Measurements from ENCODE around the gene LRRC3B. TPM values are rescaled to one million over a fixed set of nuclear protein-coding genes. Genes with fewer than 3 reads are reported as not detected.

The LRRC3B gene
- total RNA-seq, 4 donors from 2014 or later, result 0.30 TPM; not detected in 3

- H3K4me3 ChIP-seq, result no peak overlapping the region
- no peak overlapping the region for H3K27ac ChIP-seq
- TF ChIP-seq EP300 (IDR thresholded peaks at IDR 0.05) (no peak), CTCF (IDR thresholded peaks at IDR 0.05) (no peak), POLR2A (IDR thresholded peaks at IDR 0.05) (no peak)
- H3K9me3 ChIP-seq, result no peaks in the 10 kb centered on the region
- H3K27me3 ChIP-seq, result peaks cover 0 to 43% of the 10 kb centered on the region in 2 donors
- WGBS, 2 donors, result 12 to 15% methylated on average over 15 to 28 of the region's 28 CpGs
- H3K4me1 ChIP-seq, result peaks cover 0 to 28% (median 0%) of the 10 kb centered on the region in 4 donors
- DNase-seq (ENCODE audit: low spot score in 2 of 2), result no peak
- no peaks in the 10 kb centered on the region for H3K36me3 ChIP-seq
These were observed 1.7 kb downstream of the LRRC3B start for GRCh38 chr3:26624209-26624765.

GRCh38 chr3:26625187-26625586 is 2.6 kb downstream of the LRRC3B start:
- Histone ChIP-seq H3K4me1 (peaks cover 0 to 28% (median 0%) of the 10 kb centered on the region in 4 donors), H3K27me3 (peaks cover 0 to 35% of the 10 kb centered on the region in 2 donors), H3K27ac (no peak overlapping the region), H3K36me3 (no peaks in the 10 kb centered on the region), H3K9me3 (no peaks in the 10 kb centered on the region), H3K4me3 (no peak overlapping the region)
- WGBS, 2 donors, result 50 to 64% methylated on average over 13 of the region's 13 CpGs
- TF ChIP-seq POLR2A (IDR thresholded peaks at IDR 0.05), result no peak
- no peak for TF ChIP-seq EP300 (IDR thresholded peaks at IDR 0.05)
- TF ChIP-seq CTCF (IDR thresholded peaks at IDR 0.05), result no peak
- DNase-seq (ENCODE audit: low spot score in 2 of 2), result no peak

- no peak overlapping the region for H3K4me3 ChIP-seq
- H3K27me3 ChIP-seq, result peaks cover 0 to 24% of the 10 kb centered on the region in 2 donors
- TF ChIP-seq CTCF (IDR thresholded peaks at IDR 0.05) (no peak), EP300 (IDR thresholded peaks at IDR 0.05) (no peak), POLR2A (IDR thresholded peaks at IDR 0.05) (no peak)
- H3K9me3 ChIP-seq, result no peaks in the 10 kb centered on the region
- DNase-seq (ENCODE audit: low spot score in 2 of 2), result no peak
- H3K27ac ChIP-seq, result no peak overlapping the region
- H3K36me3 ChIP-seq, result no peaks in the 10 kb centered on the region
- peaks cover 0 to 19% (median 0%) of the 10 kb centered on the region in 4 donors for H3K4me1 ChIP-seq
- WGBS, 2 donors, result 85 to 86% methylated on average over 4 of the region's 4 CpGs
These were observed 4.5 kb downstream of the LRRC3B start for GRCh38 chr3:26627080-26627479.

- no peak for DNase-seq (ENCODE audit: low spot score in 2 of 2)
- no peak overlapping the region for H3K4me3 ChIP-seq
- TF ChIP-seq CTCF (IDR thresholded peaks at IDR 0.05), result no peak
- no peak for TF ChIP-seq EP300 (IDR thresholded peaks at IDR 0.05)
- no peak for TF ChIP-seq POLR2A (IDR thresholded peaks at IDR 0.05)
- H3K27me3 ChIP-seq, result peaks cover 0 to 7% of the 10 kb centered on the region in 2 donors
- H3K9me3 ChIP-seq, result no peaks in the 10 kb centered on the region
- H3K36me3 ChIP-seq, result no peaks in the 10 kb centered on the region
- H3K4me1 ChIP-seq, result peaks cover 0 to under 1% (median 0%) of the 10 kb centered on the region in 4 donors
- 47 to 69% methylated on average over 1 of the region's 1 CpG for WGBS, 2 donors
- no peak overlapping the region for H3K27ac ChIP-seq
These were observed 6.3 kb downstream of the LRRC3B start for GRCh38 chr3:26628915-26629314.

GRCh38 chr3:26630669-26631389 is 8.3 kb downstream of the LRRC3B start:
- Histone ChIP-seq H3K27me3 (no peaks in the 10 kb centered on the region), H3K27ac (no peak overlapping the region), H3K4me1 (no peaks in the 10 kb centered on the region), H3K9me3 (no peaks in the 10 kb centered on the region), H3K4me3 (no peak overlapping the region), H3K36me3 (no peaks in the 10 kb centered on the region)
- 72 to 76% methylated on average over 4 of the region's 4 CpGs for WGBS, 2 donors
- no peak for TF ChIP-seq CTCF (IDR thresholded peaks at IDR 0.05)
- no peak for TF ChIP-seq POLR2A (IDR thresholded peaks at IDR 0.05)
- no peak for TF ChIP-seq EP300 (IDR thresholded peaks at IDR 0.05)
- no peak for DNase-seq (ENCODE audit: low spot score in 2 of 2)
